ENCODE measurements around the gene SLC2A6.
A peak's percentile ranks its signal among the peaks of the same experiment; 100 is the strongest.

The SLC2A6 gene

GRCh38 chr9:133495327-133496293 is 16.7 kb upstream of the SLC2A6 start:
- no peak for DNase-seq

- no peak for DNase-seq
Observed at GRCh38 chr9:133494636-133495326, 15.9 kb upstream of the SLC2A6 start.

- DNase-seq, result no peak
Observed at GRCh38 chr9:133493845-133494540, 15.1 kb upstream of the SLC2A6 start.

- no peak for DNase-seq
Observed at GRCh38 chr9:133493428-133493827, 14.5 kb upstream of the SLC2A6 start.

- DNase-seq, result no peak
Observed at GRCh38 chr9:133492061-133493021, 13.4 kb upstream of the SLC2A6 start.

GRCh38 chr9:133491656-133491925 is 12.7 kb upstream of the SLC2A6 start:
- no peak for DNase-seq

GRCh38 chr9:133490865-133491655 is 12.2 kb upstream of the SLC2A6 start:
- no peak for DNase-seq

GRCh38 chr9:133490201-133490681 is 11.3 kb upstream of the SLC2A6 start:
- DNase-seq, result no peak

GRCh38 chr9:133489253-133490190 is 10.6 kb upstream of the SLC2A6 start:
- DNase-seq, result no peak

GRCh38 chr9:133488686-133489252 is 9.9 kb upstream of the SLC2A6 start:
- DNase-seq, result no peak

GRCh38 chr9:133487331-133487725 is 8.4 kb upstream of the SLC2A6 start:
- no peak for DNase-seq

GRCh38 chr9:133485531-133486260 is 6.8 kb upstream of the SLC2A6 start:
- DNase-seq, result peak in 1 of 5 donors; percentile 15

GRCh38 chr9:133484671-133485437 is 6.0 kb upstream of the SLC2A6 start:
- no peak for DNase-seq

- no peak for DNase-seq
Observed at GRCh38 chr9:133483611-133484010, 4.7 kb upstream of the SLC2A6 start.

GRCh38 chr9:133477992-133478850 is 678 bp downstream of the SLC2A6 start:
- DNase-seq, result no peak

- DNase-seq, result no peak
Observed at GRCh38 chr9:133477461-133477860, 1.4 kb downstream of the SLC2A6 start.

- no peak for DNase-seq
Observed at GRCh38 chr9:133476941-133477340, 2.0 kb downstream of the SLC2A6 start.

Measured in T-helper 1 cell (primary cell).